Breast epithelium (tissue), 4 donors: ENCODE measurements around the gene ANGPTL2. TPM values are rescaled to one million over a fixed set of nuclear protein-coding genes. Genes with fewer than 3 reads are reported as not detected.
A peak's percentile ranks its signal among the peaks of the same experiment; 100 is the strongest.

Experiments used
- DNase-seq, 2 donors: peaks; one replicate each; pipeline ENCODE4 v3.0.0-alpha.2; 2019; ENCODE audit warnings: low spot score in 2 of 2
- H3K27ac ChIP-seq, 2 donors: fragments of 200-600 bp; sonication (generic) in 1 of 2; one replicate each; pipeline ENCODE4 v1.5.1; 2016 to 2019; ENCODE audit warnings: mild to moderate bottlenecking in 1 of 2
- H3K27me3 ChIP-seq, 2 donors: fragments of 200-600 bp; sonication (generic) in 1 of 2; one replicate each; pipeline versions ENCODE4 v1.5.1 to v1.6.0; 2017 to 2019; ENCODE audit warnings: control low read depth in 1 of 2, mild to moderate bottlenecking in 1 of 2
- H3K36me3 ChIP-seq: fragments of 200-600 bp; one replicate; pipeline ENCODE4 v1.5.1; 2019
- H3K4me1 ChIP-seq, 2 donors: fragments of 200-600 bp; sonication (generic); one replicate each; pipeline ENCODE4 v1.5.1; 2016 to 2019; ENCODE audit warnings: control low read depth in 1 of 2
- H3K4me3 ChIP-seq, 3 donors: fragments of 200-600 bp; sonication (generic); 1 replicate in 2 of 3; 2 replicates in 1 of 3; pipeline ENCODE4 v1.5.1; 2016 to 2019; ENCODE audit warnings: mild to moderate bottlenecking in 3 of 3, moderate library complexity in 2 of 3
- H3K9me3 ChIP-seq, 2 donors: fragments of 200-600 bp; sonication (generic) in 1 of 2; one replicate each; pipeline ENCODE4 v1.5.1; 2016 to 2019; ENCODE audit warnings: control low read depth in 1 of 2
- POLR2A ChIP-seq: fragments of 450-650 bp; IDR thresholded peaks from one replicate; pipeline ENCODE4 v1.6.1; 2016; ENCODE audit warnings: antibody characterized with exemption, mild to moderate bottlenecking, moderate library complexity
- POLR2AphosphoS5 ChIP-seq, 3 donors: sonication (generic); formaldehyde crosslinking; IDR thresholded peaks; one replicate each; pipeline ENCODE4 v1.6.1; 2017; ENCODE audit warnings: antibody characterized with exemption in 3 of 3
- intact Hi-C: fragments of 100-400 bp; cut with DNase I; formaldehyde crosslinking; loops from one replicate; pipeline ENCODE4 v1.15.1; 2023; ENCODE audit warnings: low total_unique reads
- total RNA-seq, 3 donors: library from RNA; depleted of rRNA; stranded (reverse); fragments of >200 nt; gene quantifications; one replicate each; pipeline ENCODE4 v1.1.0, GENCODE V29; 2016
- TF ChIP-seq, protein P1 (sequence below), 3 donors: fragments of 450-650 bp; IDR thresholded peaks; one replicate each; pipeline ENCODE4 v1.5.1; 2016 to 2017; ENCODE audit warnings: antibody characterized with exemption in 3 of 3, mild to moderate bottlenecking in 3 of 3, moderate library complexity in 3 of 3

ANGPTL2 gene
- total RNA-seq, 3 donors from 2014 or later, result 30.9 to 61.8 (median 51.8) TPM

GRCh38 chr9:127142291-127142690 lies 19.9 kb upstream of the ANGPTL2 start:
- no peaks in the 10 kb centered on the region for H3K4me1 ChIP-seq
- TF ChIP-seq POLR2A (no peak), POLR2AphosphoS5 (IDR thresholded peaks at IDR 0.05) (no peak)
- TF ChIP-seq, protein P1, sequence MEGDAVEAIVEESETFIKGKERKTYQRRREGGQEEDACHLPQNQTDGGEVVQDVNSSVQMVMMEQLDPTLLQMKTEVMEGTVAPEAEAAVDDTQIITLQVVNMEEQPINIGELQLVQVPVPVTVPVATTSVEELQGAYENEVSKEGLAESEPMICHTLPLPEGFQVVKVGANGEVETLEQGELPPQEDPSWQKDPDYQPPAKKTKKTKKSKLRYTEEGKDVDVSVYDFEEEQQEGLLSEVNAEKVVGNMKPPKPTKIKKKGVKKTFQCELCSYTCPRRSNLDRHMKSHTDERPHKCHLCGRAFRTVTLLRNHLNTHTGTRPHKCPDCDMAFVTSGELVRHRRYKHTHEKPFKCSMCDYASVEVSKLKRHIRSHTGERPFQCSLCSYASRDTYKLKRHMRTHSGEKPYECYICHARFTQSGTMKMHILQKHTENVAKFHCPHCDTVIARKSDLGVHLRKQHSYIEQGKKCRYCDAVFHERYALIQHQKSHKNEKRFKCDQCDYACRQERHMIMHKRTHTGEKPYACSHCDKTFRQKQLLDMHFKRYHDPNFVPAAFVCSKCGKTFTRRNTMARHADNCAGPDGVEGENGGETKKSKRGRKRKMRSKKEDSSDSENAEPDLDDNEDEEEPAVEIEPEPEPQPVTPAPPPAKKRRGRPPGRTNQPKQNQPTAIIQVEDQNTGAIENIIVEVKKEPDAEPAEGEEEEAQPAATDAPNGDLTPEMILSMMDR (IDR thresholded peaks at IDR 0.05), result no peak
- H3K4me3 ChIP-seq, result no peak overlapping the region
- DNase-seq, result peak in 1 of 2 donors; percentile 14
- intact Hi-C loops, result no loop called here
- H3K27ac ChIP-seq, result peak overlapping the region in 1 of 2 donors; percentile 17
- no peaks in the 10 kb centered on the region for H3K9me3 ChIP-seq
- no peaks in the 10 kb centered on the region for H3K27me3 ChIP-seq
- H3K36me3 ChIP-seq, result no peaks in the 10 kb centered on the region

DNA sequence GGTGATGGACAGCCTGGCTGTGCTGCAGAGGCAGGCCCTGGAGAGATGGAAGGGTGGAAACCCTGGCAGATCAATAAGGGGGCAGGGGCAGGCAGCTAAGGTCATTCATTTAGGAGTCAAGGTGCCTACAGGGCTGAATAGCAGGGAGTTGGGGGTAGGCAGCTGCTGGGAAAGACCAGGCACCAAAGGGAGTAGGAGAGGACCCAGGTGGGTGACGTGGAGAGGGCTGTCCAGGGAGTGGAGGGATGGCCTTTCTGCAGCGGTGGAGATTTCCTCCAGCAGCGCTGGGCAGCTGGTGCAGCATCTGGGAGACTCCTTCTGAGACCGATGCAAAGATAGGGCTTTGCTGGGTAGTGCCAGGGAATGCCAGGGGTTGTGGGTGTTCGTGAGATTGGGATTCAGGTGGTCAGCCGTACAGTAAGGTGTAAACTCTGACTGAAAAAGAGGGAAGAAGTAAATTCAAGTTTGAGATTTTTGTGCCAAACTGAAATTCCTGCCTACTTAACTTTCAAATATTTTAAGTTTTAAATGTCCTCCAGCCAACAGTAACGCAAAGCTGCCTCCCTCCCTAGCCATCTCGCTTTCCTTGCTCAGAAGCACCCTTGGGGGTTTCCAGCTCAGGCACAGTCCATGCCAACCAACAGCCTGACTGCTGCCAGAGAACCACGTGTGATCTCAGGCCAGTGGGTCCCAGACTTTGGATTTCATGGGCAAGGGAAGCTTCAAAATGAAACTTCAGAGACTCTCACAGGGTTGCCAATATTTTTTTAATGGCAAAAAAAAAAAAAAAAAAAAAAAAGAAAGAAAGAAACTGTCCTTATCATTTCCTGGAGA lies 18.6 kb upstream of the ANGPTL2 start:
- intact Hi-C loops, result no loop called here
- peak in 1 of 2 donors; percentile 45 for DNase-seq
- Histone ChIP-seq H3K27me3 (no peaks in the 10 kb centered on the region), H3K9me3 (no peaks in the 10 kb centered on the region), H3K4me3 (no peak overlapping the region), H3K4me1 (peaks cover 0 to 4% of the 10 kb centered on the region in 2 donors), H3K36me3 (no peaks in the 10 kb centered on the region), H3K27ac (peak overlapping the region in 1 of 2 donors; percentile 48)
- TF ChIP-seq POLR2A (no peak), POLR2AphosphoS5 (IDR thresholded peaks at IDR 0.05) (no peak)
- TF ChIP-seq, protein P1 (IDR thresholded peaks at IDR 0.05), result no peak

- Histone ChIP-seq H3K27me3 (no peaks in the 10 kb centered on the region), H3K27ac (peak overlapping the region in 1 of 2 donors; percentile 20), H3K36me3 (no peaks in the 10 kb centered on the region), H3K9me3 (no peaks in the 10 kb centered on the region), H3K4me3 (no peak overlapping the region), H3K4me1 (peaks cover 0 to 5% of the 10 kb centered on the region in 2 donors)
- peak in 1 of 2 donors; percentile 14 for DNase-seq
- intact Hi-C loops, result no loop called here
- TF ChIP-seq POLR2A (no peak), POLR2AphosphoS5 (IDR thresholded peaks at IDR 0.05) (no peak)
- TF ChIP-seq, protein P1 (IDR thresholded peaks at IDR 0.05), result no peak
Observed at GRCh38 chr9:127140181-127140580, 17.7 kb upstream of the ANGPTL2 start.

DNA sequence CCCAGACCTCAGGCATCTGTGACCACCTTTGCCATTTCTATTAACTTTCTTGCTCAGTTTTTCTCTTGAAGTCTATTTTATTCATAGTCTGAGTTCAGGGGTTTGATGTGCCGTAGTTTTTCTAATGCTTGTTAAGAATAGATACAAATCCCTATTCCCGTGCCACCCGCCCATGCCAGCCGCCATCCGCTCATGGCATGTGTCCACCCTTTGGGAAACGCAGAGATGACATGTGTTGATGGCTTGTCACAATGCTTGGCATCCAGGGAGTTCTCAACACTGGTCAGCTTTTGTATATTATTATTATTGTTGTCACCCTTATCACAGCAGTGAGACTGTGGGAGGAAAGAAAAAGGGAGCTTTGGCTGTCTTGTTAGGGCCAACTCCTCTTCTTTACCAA lies 17.3 kb upstream of the ANGPTL2 start:
- Histone ChIP-seq H3K27ac (peak overlapping the region in 1 of 2 donors; percentile 23), H3K36me3 (no peaks in the 10 kb centered on the region), H3K9me3 (no peaks in the 10 kb centered on the region), H3K4me1 (peaks cover 0 to 5% of the 10 kb centered on the region in 2 donors), H3K4me3 (no peak overlapping the region), H3K27me3 (no peaks in the 10 kb centered on the region)
- peak in 1 of 2 donors; percentile 16 for DNase-seq
- intact Hi-C loops, result no loop called here
- TF ChIP-seq, protein P1 (IDR thresholded peaks at IDR 0.05), result no peak
- TF ChIP-seq POLR2AphosphoS5 (IDR thresholded peaks at IDR 0.05) (no peak), POLR2A (no peak)

GRCh38 chr9:127139071-127139731 lies 16.8 kb upstream of the ANGPTL2 start:
- intact Hi-C loops, result no loop called here
- H3K27ac ChIP-seq, result peak overlapping the region; percentile 23 to 43
- H3K27me3 ChIP-seq, result no peaks in the 10 kb centered on the region
- no peak overlapping the region for H3K4me3 ChIP-seq
- peaks cover 0 to 5% of the 10 kb centered on the region in 2 donors for H3K4me1 ChIP-seq
- no peaks in the 10 kb centered on the region for H3K9me3 ChIP-seq
- peak in 1 of 2 donors; percentile 72 for DNase-seq
- H3K36me3 ChIP-seq, result no peaks in the 10 kb centered on the region
- TF ChIP-seq, protein P1 (IDR thresholded peaks at IDR 0.05), result no peak
- no peak for TF ChIP-seq POLR2AphosphoS5 (IDR thresholded peaks at IDR 0.05)
- TF ChIP-seq POLR2A, result no peak
